ENCODE data around the gene PI4K2B. TPM values are rescaled to one million over a fixed set of nuclear protein-coding genes. Genes with fewer than 3 reads are reported as not detected.
"Not testable (repeated sequence)": the region's sequence is repeated elsewhere in the genome, so short reads cannot be mapped to it uniquely, and the experiment has no call there.

PI4K2B gene
- total and polyA plus RNA-seq, 3 experiments from 2014 or later: 9.7 to 38.9 (median 38.1) TPM

DNA sequence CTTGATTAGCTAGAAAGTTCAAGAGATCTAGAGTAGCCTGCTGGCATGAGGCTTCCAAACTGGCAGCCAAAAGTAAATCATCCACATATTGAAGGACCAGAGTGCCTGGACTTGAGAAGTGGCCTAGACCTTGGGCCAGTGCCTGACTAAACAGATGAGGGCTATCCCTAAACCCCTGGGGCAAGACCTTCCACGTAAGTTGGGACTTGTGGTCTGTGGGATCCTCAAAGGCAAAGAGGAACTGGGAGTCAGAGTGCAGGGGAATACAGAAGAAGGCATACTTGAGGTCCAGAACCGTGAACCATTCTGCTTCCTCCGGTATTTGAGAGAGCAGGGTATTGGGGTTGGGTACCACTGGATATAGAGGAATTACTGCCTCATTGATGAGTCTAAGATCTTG is 8.4 kb downstream of the PI4K2B start:
- H3K9me3 ChIP-seq (ENCODE audit: low read length); H3K4me3 ChIP-seq (ENCODE audit: low read length); H3K4me3 Mint-ChIP-seq; POLR2A ChIA-PET; H3K27me3 Mint-ChIP-seq; H3K27ac Mint-ChIP-seq; H3K27me3 ChIP-seq (ENCODE audit: insufficient read depth, low read length, poor library complexity, severe bottlenecking); H3K9me3 Mint-ChIP-seq; H3K4me1 ChIP-seq (ENCODE audit: insufficient read depth, low read length); CTCF ChIA-PET; H3K27ac ChIP-seq (ENCODE audit: low read depth, low read length); H3K36me3 ChIP-seq (ENCODE audit: insufficient read depth, low read length); DNase-seq: not testable (repeated sequence)
- Mint-ChIP-seq H3K36me3 (peaks cover 0 to 15% (median 10%) of the 10 kb centered on the region in 3 donors), H3K4me1 (peaks cover 47 to 74% (median 58%) of the 10 kb centered on the region in 3 donors)

GRCh38 chr4:25245181-25245580 is 11.3 kb downstream of the PI4K2B start:
- no peak for DNase-seq
- Mint-ChIP-seq H3K4me1 (peaks cover 40 to 67% (median 56%) of the 10 kb centered on the region in 3 donors), H3K9me3 (no peaks in the 10 kb centered on the region), H3K27me3 (no peaks in the 10 kb centered on the region), H3K36me3 (peaks cover 0 to 8% (median 3%) of the 10 kb centered on the region in 3 donors), H3K27ac (peak overlapping the region in 2 of 8 donors; percentile 7 to 32), H3K4me3 (no peak overlapping the region)
- Histone ChIP-seq H3K27ac (ENCODE audit: low read depth, low read length) (no peak overlapping the region), H3K4me3 (ENCODE audit: low read length) (no peak overlapping the region), H3K9me3 (ENCODE audit: low read length) (no peaks in the 10 kb centered on the region), H3K36me3 (ENCODE audit: insufficient read depth, low read length) (no peaks in the 10 kb centered on the region), H3K27me3 (ENCODE audit: insufficient read depth, low read length, poor library complexity, severe bottlenecking) (no peaks in the 10 kb centered on the region), H3K4me1 (ENCODE audit: insufficient read depth, low read length) (no peaks in the 10 kb centered on the region)
- CTCF ChIA-PET: no interaction called here
- POLR2A ChIA-PET: no interaction called here

GRCh38 chr4:25246680-25247611 is 13.1 kb downstream of the PI4K2B start:
- H3K36me3 Mint-ChIP-seq: peaks cover 0 to 8% (median 3%) of the 10 kb centered on the region in 3 donors
- Histone ChIP-seq H3K9me3 (ENCODE audit: low read length) (no peaks in the 10 kb centered on the region), H3K27ac (ENCODE audit: low read depth, low read length) (no peak overlapping the region), H3K27me3 (ENCODE audit: insufficient read depth, low read length, poor library complexity, severe bottlenecking) (no peaks in the 10 kb centered on the region), H3K4me3 (ENCODE audit: low read length) (no peak overlapping the region), H3K36me3 (ENCODE audit: insufficient read depth, low read length) (no peaks in the 10 kb centered on the region), H3K4me1 (ENCODE audit: insufficient read depth, low read length) (no peaks in the 10 kb centered on the region)
- no peaks in the 10 kb centered on the region for H3K9me3 Mint-ChIP-seq
- peak overlapping the region in 1 of 8 donors; percentile 42 for H3K27ac Mint-ChIP-seq
- H3K4me3 Mint-ChIP-seq: no peak overlapping the region
- CTCF ChIA-PET: interaction anchor here (0.9 kb wide), 1 partner anchor 65 kb away, joined by 3 read pairs; the partner anchor contains the start of gene ZCCHC4
- H3K27me3 Mint-ChIP-seq: no peaks in the 10 kb centered on the region
- no peak for DNase-seq
- POLR2A ChIA-PET: no interaction called here
- H3K4me1 Mint-ChIP-seq: peaks cover 40 to 70% (median 58%) of the 10 kb centered on the region in 3 donors

DNA sequence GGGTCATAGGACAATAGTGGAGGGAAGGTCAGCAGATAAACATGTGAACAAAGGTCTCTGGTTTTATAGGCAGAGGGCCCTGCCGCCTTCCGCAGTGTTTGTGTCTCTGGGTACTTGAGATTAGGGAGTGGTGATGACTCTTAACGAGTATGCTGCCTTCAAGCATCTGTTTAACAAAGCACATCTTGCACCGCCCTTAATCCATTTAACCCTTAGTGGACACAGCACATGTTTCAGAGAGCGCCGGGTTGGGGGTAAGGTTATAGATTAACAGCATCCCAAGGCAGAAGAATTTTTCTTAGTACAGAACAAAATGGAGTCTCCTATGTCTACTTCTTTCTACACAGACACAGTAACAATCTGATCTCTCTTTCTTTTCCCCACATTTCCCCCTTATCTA is 15.0 kb downstream of the PI4K2B start:
- DNase-seq; H3K4me3 ChIP-seq (ENCODE audit: low read length); H3K36me3 ChIP-seq (ENCODE audit: insufficient read depth, low read length); POLR2A ChIA-PET; H3K36me3 Mint-ChIP-seq; H3K4me3 Mint-ChIP-seq; H3K27me3 ChIP-seq (ENCODE audit: insufficient read depth, low read length, poor library complexity, severe bottlenecking); CTCF ChIA-PET; H3K27ac ChIP-seq (ENCODE audit: low read depth, low read length); H3K4me1 ChIP-seq (ENCODE audit: insufficient read depth, low read length); H3K9me3 ChIP-seq (ENCODE audit: low read length); H3K27me3 Mint-ChIP-seq; H3K27ac Mint-ChIP-seq; H3K9me3 Mint-ChIP-seq: not testable (repeated sequence)
- H3K4me1 Mint-ChIP-seq: peaks cover 47 to 74% (median 68%) of the 10 kb centered on the region in 3 donors

GRCh38 chr4:25249494-25249893 is 15.7 kb downstream of the PI4K2B start:
- H3K27ac ChIP-seq (ENCODE audit: low read depth, low read length); CTCF ChIA-PET; H3K4me3 Mint-ChIP-seq: not testable (repeated sequence)

DNA sequence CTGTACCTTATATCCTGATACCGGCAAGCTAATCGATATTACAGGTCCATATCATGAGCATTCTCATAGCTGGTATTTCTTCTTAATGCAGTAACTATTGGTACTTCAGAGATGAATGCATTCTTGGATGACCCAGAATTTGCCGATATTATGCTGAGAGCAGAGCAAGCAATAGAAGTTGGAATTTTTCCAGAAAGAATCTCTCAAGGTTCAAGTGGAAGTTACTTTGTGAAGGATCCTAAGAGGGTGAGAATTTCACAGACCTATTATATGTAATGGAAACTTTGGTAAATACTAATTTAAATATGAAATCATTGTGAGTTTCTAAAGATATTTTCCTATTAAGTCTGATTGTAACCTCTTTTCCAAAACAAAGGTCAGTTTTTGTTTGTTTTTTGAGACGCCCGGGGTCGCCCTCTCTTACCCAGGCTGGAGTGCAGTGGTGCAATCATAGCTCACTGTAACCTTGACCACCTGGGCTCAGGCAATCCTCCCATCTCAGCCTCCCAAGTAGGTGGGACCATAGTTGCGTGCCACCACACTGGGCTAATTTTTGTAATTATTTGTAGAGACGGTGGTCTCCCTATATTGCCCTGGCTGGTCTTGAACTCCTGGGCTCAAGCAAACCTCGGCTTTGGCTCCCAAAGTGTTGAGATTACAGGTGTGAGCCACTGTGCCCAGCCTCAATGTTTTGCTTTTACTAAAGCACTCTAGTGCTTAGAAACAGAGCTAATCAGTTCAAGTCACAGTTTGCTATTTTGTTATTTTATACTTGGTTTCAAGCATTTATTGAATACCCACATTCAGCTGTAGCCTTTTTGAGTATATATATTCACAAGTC is 18.6 kb downstream of the PI4K2B start:
- H3K4me1 Mint-ChIP-seq: peaks cover 32 to 47% (median 45%) of the 10 kb centered on the region in 3 donors
- ChIA-PET CTCF (interaction anchor here (1.7 kb wide), 1 partner anchor 60 kb away, joined by 3 read pairs; no protein-coding TSS in a partner anchor), POLR2A (no interaction called here)
- Histone ChIP-seq H3K27ac (ENCODE audit: low read depth, low read length) (no peak overlapping the region), H3K36me3 (ENCODE audit: insufficient read depth, low read length) (peaks cover 5% of the 10 kb centered on the region), H3K27me3 (ENCODE audit: insufficient read depth, low read length, poor library complexity, severe bottlenecking) (no peaks in the 10 kb centered on the region), H3K4me1 (ENCODE audit: insufficient read depth, low read length) (no peaks in the 10 kb centered on the region), H3K4me3 (ENCODE audit: low read length) (no peak overlapping the region), H3K9me3 (ENCODE audit: low read length) (no peaks in the 10 kb centered on the region)
- H3K27me3 Mint-ChIP-seq: no peaks in the 10 kb centered on the region
- H3K4me3 Mint-ChIP-seq: peak overlapping the region in 1 of 7 donors; percentile 18
- peaks cover 0 to 30% (median 2%) of the 10 kb centered on the region in 3 donors for H3K36me3 Mint-ChIP-seq
- peak overlapping the region in 3 of 8 donors; percentile 23 to 40 (median 39) for H3K27ac Mint-ChIP-seq
- DNase-seq: no peak
- H3K9me3 Mint-ChIP-seq: no peaks in the 10 kb centered on the region

More at GRCh38 chr4:25249494-25249893, 15.7 kb downstream of the PI4K2B start:
- POLR2A ChIA-PET; H3K4me3 ChIP-seq (ENCODE audit: low read length); H3K36me3 Mint-ChIP-seq; DNase-seq; H3K27me3 ChIP-seq (ENCODE audit: insufficient read depth, low read length, poor library complexity, severe bottlenecking); H3K36me3 ChIP-seq (ENCODE audit: insufficient read depth, low read length); H3K9me3 ChIP-seq (ENCODE audit: low read length); H3K27me3 Mint-ChIP-seq; H3K27ac Mint-ChIP-seq; H3K4me1 ChIP-seq (ENCODE audit: insufficient read depth, low read length); H3K9me3 Mint-ChIP-seq: not testable (repeated sequence)
- peaks cover 43 to 68% (median 62%) of the 10 kb centered on the region in 3 donors for H3K4me1 Mint-ChIP-seq

- Mint-ChIP-seq H3K4me1 (peaks cover 31 to 42% (median 42%) of the 10 kb centered on the region in 3 donors), H3K27me3 (no peaks in the 10 kb centered on the region), H3K36me3 (peaks cover 0 to 35% (median 2%) of the 10 kb centered on the region in 3 donors), H3K4me3 (no peak overlapping the region), H3K27ac (peak overlapping the region in 5 of 8 donors; percentile 12 to 40 (median 35)), H3K9me3 (no peaks in the 10 kb centered on the region)
- Histone ChIP-seq H3K9me3 (ENCODE audit: low read length) (no peaks in the 10 kb centered on the region), H3K27me3 (ENCODE audit: insufficient read depth, low read length, poor library complexity, severe bottlenecking) (no peaks in the 10 kb centered on the region), H3K27ac (ENCODE audit: low read depth, low read length) (no peak overlapping the region), H3K4me3 (ENCODE audit: low read length) (no peak overlapping the region), H3K36me3 (ENCODE audit: insufficient read depth, low read length) (peaks cover 5% of the 10 kb centered on the region), H3K4me1 (ENCODE audit: insufficient read depth, low read length) (no peaks in the 10 kb centered on the region)
- ChIA-PET POLR2A (no interaction called here), CTCF (interaction anchor here (1.7 kb wide), 1 partner anchor 59 kb away, joined by 3 read pairs; no protein-coding TSS in a partner anchor)
- no peak for DNase-seq
Observed at GRCh38 chr4:25253071-25253445, 19.2 kb downstream of the PI4K2B start.

DNA sequence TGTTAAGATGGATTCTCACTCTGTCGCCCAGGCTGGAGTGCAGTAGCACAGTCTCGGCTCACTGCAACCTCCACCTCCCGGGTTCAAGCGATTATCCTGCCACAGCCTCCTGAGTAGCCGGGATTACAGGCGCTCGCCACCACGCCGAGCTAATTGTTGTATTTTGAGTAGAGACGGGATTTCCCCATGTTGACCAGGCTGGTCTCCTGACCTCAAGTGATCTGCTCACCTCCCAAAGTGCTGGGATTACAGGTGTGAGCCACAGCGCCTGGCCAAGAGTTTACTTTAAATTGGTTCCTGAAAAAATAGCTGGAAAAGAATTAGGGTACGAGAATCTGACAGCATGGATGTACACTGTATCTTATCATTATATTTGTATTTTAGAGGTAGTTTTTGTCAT is 20.0 kb downstream of the PI4K2B start:
- H3K4me1 Mint-ChIP-seq: peaks cover 28 to 38% (median 37%) of the 10 kb centered on the region in 3 donors
- H3K27ac Mint-ChIP-seq; H3K4me3 ChIP-seq (ENCODE audit: low read length); DNase-seq; H3K27ac ChIP-seq (ENCODE audit: low read depth, low read length); H3K9me3 ChIP-seq (ENCODE audit: low read length); H3K4me1 ChIP-seq (ENCODE audit: insufficient read depth, low read length); H3K9me3 Mint-ChIP-seq; H3K27me3 ChIP-seq (ENCODE audit: insufficient read depth, low read length, poor library complexity, severe bottlenecking); POLR2A ChIA-PET; H3K4me3 Mint-ChIP-seq; H3K27me3 Mint-ChIP-seq; H3K36me3 ChIP-seq (ENCODE audit: insufficient read depth, low read length): not testable (repeated sequence)
- CTCF ChIA-PET: interaction anchor here (1.7 kb wide), 1 partner anchor 58 kb away, joined by 3 read pairs; no protein-coding TSS in a partner anchor
- H3K36me3 Mint-ChIP-seq: peaks cover 0 to 37% (median 2%) of the 10 kb centered on the region in 3 donors

Data from CD8-positive, alpha-beta memory T cell (primary cell).